Mucosa of gallbladder (tissue), 1 donor: ENCODE data around the gene RANBP10. TPM values are rescaled to one million over a fixed set of nuclear protein-coding genes. Genes with fewer than 3 reads are reported as not detected.
"Not testable (repeated sequence)": the region's sequence is repeated elsewhere in the genome, so short reads cannot be mapped to it uniquely, and the experiment has no call there.

ENCODE experiments used
- DNase-seq: peaks from one replicate; pipeline ENCODE4 v3.0.0-alpha.2; 2020; ENCODE audit warnings: low spot score
- total RNA-seq: library from RNA; stranded (reverse); gene quantifications from one replicate; pipeline ENCODE4 v1.2.1, GENCODE V29; 2021
- donor health status: DM: no; HTN: no; CAD: no.

The RANBP10 gene
- 22.7 TPM for total RNA-seq

DNA sequence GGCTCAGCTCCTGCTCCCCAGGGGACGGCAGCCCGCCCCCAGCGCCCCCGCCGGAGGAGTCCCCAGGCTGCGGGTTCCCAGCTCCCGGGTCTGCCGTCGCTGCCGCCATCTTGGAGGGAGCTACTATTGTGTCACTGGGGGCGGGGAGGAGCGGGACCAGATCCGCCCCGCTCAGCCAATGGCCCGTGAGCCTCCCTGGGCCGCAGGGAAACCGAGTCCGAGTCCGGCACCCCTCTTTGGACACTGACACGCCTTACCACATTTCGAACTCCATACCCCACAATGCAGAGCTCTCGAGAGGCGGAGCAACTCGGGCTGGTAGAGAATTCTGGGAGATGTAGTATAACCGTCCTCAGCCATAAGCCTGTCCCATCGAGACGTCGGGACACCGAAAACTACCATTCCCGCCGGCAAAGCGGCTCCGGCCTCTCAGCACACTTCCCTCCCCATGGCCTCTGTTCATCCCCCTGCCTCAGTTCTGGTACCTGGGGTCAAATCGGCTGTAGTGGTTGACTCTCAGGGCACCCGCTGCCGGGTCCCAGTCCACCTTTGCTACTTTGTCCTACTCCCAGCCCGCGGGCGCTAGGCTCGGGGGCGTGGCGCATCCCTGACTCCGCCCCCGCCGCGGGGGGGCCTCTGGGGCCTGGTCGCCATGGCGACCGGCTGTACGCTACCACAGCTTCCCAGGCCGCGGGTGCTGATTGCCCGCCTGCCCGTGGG, at the start of gene RANBP10, which contains the start of gene TSNAXIP1:
RANBP10 (minus strand) TSS at position 133 of the 720 bp plus-strand sequence; CDS start at position 109, 24 bp downstream.
TSNAXIP1 (plus strand) TSS at position 462 of the 720 bp plus-strand sequence. CDS start 261 bp downstream, outside the sequence.
- DNase-seq = peak; percentile 98

DNA sequence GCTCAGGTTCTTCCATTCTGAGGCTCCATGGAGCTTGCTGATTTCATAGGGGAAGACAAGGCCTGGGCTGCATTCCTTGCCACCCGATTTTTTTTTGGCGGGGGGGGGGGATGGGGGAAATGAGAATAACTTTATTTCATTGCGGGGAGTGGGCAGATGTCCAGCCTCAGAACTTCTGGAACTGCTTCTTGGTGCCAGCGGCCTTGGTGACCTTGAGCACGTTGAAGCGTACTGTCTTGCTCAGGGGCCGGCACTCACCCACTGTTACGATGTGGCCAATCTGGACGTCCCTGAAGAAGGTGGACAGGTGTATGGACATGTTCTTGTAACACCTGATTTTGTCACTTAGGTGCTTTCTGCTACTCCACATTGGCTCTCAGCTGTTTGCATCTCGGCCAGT, 49.4 kb upstream of the RANBP10 start:
- DNase-seq = no peak

- no peak for DNase-seq
These were observed 47.3 kb upstream of the RANBP10 start for GRCh38 chr16:67853670-67854069.

- DNase-seq = no peak
These were observed 41.8 kb upstream of the RANBP10 start for GRCh38 chr16:67848118-67848517.

- no peak for DNase-seq
These were observed 40.9 kb upstream of the RANBP10 start, which contains the start of gene CENPT for GRCh38 chr16:67847064-67847861. TSS of gene CENPT (minus strand) at chr16:67847693. CDS start at chr16:67833859, 13,834 bp downstream.

GRCh38 chr16:67846320-67847063, 40.1 kb upstream of the RANBP10 start, which contains the start of gene NUTF2:
TSS of gene NUTF2 (plus strand) at chr16:67846933. CDS start at chr16:67865131, 18,198 bp downstream.
- peak; percentile 95 for DNase-seq

- DNase-seq = no peak
These were observed 39.6 kb upstream of the RANBP10 start for GRCh38 chr16:67846063-67846319.

- no peak for DNase-seq
These were observed 39.1 kb upstream of the RANBP10 start for GRCh38 chr16:67845291-67846062.

DNA sequence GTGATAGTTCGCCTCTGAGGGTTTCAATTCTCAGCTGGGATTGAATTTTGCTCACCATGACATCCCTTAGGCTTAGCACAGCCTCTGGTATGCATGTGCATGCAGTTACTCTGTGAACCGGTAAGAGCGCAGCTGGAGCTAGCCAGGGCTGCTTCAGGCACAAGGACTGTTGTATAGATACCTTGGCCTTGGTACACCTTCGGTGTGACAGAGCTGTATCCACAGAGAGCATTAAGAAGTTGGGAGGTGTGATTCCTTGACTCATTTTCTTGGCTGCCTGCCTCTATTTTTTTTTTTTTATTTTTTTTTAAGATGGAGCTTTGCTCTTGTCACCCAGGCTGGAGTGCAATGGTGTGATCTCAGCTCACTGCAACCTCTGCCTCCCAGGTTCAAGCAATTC, 38.1 kb upstream of the RANBP10 start:
- DNase-seq = no peak

- no peak for DNase-seq
These were observed 37.0 kb upstream of the RANBP10 start for GRCh38 chr16:67843343-67843765.

DNA sequence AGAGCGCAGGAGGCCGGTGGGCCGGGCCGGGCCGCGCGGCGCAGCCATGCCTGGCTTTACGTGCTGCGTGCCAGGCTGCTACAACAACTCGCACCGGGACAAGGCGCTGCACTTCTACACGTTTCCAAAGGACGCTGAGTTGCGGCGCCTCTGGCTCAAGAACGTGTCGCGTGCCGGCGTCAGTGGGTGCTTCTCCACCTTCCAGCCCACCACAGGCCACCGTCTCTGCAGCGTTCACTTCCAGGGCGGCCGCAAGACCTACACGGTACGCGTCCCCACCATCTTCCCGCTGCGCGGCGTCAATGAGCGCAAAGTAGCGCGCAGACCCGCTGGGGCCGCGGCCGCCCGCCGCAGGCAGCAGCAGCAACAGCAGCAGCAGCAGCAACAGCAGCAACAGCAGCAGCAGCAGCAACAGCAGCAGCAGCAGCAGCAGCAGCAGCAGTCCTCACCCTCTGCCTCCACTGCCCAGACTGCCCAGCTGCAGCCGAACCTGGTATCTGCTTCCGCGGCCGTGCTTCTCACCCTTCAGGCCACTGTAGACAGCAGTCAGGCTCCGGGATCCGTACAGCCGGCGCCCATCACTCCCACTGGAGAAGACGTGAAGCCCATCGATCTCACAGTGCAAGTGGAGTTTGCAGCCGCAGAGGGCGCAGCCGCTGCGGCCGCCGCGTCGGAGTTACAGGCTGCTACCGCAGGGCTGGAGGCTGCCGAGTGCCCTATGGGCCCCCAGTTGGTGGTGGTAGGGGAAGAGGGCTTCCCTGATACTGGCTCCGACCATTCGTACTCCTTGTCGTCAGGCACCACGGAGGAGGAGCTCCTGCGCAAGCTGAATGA, 36.4 kb upstream of the RANBP10 start:
- DNase-seq = peak; percentile 48

- DNase-seq = peak; percentile 95
These were observed 35.6 kb upstream of the RANBP10 start, which contains the start of gene THAP11 for GRCh38 chr16:67841816-67842508. TSS of gene THAP11 (plus strand) at chr16:67842320. CDS start at chr16:67842555, 235 bp downstream.

GRCh38 chr16:67841198-67841815, 34.9 kb upstream of the RANBP10 start:
- no peak for DNase-seq

DNA sequence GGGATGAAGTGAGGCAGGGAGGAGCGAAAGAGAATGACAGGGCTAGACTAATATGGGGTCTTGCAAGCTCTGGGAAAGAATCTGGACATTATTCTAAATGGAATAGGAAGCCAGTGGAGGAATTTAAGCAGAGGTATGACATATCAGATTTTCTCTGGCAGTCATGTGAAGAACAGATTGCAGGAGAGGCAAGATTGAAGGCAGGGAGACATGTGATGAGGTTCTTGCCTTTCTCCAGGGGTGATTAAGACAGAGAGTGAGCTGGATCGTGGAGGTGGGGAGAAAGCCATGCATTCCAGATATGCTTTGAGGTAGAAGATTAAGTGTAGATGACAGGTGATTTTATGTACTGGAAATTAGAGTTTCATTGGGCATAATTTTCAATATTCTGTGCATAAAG, 31.5 kb upstream of the RANBP10 start:
- DNase-seq = no peak

GRCh38 chr16:67837190-67837589, 30.8 kb upstream of the RANBP10 start:
- DNase-seq = not testable (repeated sequence)

- DNase-seq = no peak
These were observed 27.9 kb upstream of the RANBP10 start for GRCh38 chr16:67834242-67834614.

GRCh38 chr16:67833415-67834241, 27.3 kb upstream of the RANBP10 start:
- DNase-seq = peak; percentile 95

- no peak for DNase-seq
These were observed 26.7 kb upstream of the RANBP10 start for GRCh38 chr16:67833030-67833414.
